ENCODE results near the gene DAB2.

DAB2 gene

GRCh38 chr5:39424736-39425637 lies at the start of gene DAB2:
Gene DAB2 (minus strand): TSS chr5:39424980. CDS start chr5:39394320, 30,660 bp downstream.
- peak; percentile 91 for DNase-seq (ENCODE audit: low spot score)

DNA sequence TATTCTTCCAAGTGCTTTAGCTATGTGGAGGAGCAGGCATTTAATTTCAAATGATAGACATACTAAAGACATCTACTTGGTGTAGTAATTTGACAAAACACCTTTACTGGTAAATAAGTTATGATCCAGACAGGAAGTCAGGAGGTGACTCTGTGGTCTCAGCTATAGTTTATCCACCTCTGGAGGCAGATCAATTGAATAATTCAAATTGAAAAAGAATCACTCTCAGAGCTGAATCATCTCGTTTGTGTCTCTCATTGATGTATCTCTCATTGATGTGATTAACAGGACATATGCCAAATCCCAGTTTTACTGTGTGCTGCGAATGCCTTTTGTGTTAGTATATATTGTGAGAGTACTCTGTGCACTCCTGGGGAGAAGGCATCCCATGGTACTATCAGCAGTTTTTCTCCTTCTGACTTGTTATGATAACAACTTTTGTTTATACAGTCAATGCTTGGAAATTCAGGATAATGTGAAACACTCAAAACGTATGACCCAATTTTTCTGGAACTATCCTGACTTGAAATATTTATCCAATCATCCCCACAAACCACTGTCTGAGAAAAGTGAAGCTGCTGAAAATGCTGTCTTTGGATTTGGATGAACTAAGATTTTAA lies 48.5 kb upstream of the DAB2 start:
- peak; percentile 15 for DNase-seq (ENCODE audit: low spot score)

- no peak for DNase-seq (ENCODE audit: low spot score)
Observed at GRCh38 chr5:39471836-39472508, 47.2 kb upstream of the DAB2 start.

DNA sequence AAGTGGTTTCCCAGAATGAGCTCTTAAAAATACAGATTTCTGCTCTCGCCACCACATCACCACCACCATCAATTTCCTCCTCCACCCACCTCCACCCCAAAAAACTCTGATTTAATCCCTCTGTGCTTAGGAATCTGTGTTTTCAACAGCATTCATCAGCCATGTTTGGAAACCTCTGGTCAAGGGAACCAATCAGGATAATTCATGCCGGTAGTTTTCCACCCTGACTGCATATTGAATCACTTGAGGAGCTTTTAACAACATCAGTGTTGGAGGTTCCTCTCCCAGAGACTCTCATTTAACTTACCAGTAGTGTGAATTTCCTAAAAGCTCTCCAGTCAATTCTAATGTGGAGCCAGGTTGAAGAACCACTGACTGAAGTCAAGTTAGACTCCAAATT lies 46.0 kb upstream of the DAB2 start:
- DNase-seq (ENCODE audit: low spot score), result no peak

- no peak for DNase-seq (ENCODE audit: low spot score)
Observed at GRCh38 chr5:39469777-39470415, 45.1 kb upstream of the DAB2 start.

DNA sequence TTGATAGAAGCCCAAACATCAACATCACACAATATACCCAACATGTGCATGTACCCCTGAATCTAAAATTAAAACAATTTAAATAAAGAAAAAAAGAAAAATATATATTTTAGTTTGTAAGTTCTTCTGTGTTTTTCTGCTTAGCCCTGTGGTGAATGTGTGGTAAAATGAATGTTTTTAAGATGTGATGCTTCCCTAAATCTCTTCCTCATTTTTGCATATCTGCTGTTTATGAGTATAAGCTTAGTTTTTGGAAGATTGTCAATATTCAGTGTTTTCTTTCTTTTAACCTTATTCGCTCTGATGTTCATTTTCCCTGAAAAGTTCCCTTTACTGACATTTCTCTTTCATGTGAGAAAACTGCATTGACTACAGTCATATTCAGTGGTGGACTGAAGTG lies 44.4 kb upstream of the DAB2 start:
- no peak for DNase-seq (ENCODE audit: low spot score)

DNA sequence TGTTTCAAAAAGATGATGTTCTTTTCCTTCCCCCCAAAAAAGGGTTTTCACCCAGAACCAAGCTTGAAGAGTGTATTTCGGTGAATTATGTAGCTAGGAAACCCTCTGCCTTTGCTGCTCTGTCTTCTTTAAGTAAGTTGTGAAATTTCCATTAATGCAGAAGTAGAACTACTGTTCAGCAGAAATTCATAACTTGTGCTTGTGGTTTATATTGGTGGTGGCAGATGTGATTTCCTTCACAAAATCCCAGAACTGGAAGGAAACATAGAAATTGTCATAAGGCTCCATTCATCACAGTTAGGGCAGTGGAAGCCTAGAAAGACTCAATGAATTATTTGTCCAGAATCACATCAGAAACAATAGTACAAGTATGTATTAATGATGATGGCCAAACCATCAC lies 42.1 kb upstream of the DAB2 start:
- no peak for DNase-seq (ENCODE audit: low spot score)

- no peak for DNase-seq (ENCODE audit: low spot score)
Observed at GRCh38 chr5:39465843-39466242, 41.1 kb upstream of the DAB2 start.

- DNase-seq (ENCODE audit: low spot score), result no peak
Observed at GRCh38 chr5:39465097-39465496, 40.3 kb upstream of the DAB2 start.

- peak; percentile 36 for DNase-seq (ENCODE audit: low spot score)
Observed at GRCh38 chr5:39464088-39464487, 39.3 kb upstream of the DAB2 start.

DNA sequence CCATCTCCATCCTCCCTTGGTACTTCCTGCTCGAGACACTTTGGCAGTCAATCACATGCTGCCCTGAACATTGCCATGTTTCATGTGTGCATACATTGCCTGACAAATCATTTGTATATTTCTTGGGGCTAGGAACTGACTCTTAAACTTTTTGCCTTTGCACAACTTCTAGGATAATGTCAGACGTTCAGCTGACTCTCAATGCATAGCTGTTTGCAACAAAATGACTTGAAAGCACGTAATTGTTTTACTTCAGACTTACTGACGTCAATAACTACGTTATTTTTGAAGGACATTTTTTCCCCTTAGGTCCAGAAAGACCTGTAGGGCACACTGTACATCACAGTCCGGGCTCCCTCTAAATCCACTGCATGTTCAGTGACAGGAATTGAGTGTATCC lies 37.4 kb upstream of the DAB2 start:
- no peak for DNase-seq (ENCODE audit: low spot score)

GRCh38 chr5:39461007-39461682 lies 36.4 kb upstream of the DAB2 start:
- DNase-seq (ENCODE audit: low spot score), result no peak

- DNase-seq (ENCODE audit: low spot score), result no peak
Observed at GRCh38 chr5:39459907-39460306, 35.1 kb upstream of the DAB2 start.

DNA sequence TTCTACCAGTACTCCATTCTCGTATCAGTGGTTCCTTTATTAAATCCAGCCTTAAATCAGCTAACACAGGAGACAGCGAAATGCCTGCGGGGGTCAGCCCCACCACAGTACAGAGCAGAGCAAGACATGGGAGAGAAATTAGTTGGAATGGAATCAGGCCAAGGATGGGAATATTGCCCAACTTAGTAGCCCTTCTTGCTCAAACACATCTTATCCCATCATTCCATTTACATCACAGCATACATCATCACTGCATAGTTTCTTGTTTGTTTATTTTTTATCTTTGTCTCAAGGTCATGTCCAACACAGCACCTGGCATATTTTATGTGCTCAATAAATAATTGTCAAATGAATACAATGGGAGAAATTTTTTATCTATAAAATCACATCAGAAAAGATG lies 34.3 kb upstream of the DAB2 start:
- DNase-seq (ENCODE audit: low spot score), result no peak

DNA sequence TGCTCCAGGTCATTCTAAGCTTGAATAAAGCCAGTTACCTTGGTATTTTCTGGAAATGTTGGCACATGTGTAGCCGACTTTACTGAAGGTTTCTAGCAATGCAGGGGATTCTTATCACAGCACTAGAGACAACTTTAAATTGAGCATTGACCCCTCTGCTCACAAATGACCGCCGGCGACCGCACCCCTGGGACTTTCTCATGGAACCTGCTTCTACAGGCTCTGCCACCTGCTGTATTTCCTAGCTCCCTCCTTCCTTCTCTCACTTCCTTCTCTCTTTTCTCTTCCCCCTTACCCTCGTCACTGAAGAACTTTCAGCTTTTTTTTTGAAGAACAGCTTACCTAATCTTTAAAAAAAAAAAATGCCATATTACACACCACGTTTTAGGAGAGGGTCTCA lies 30.9 kb upstream of the DAB2 start:
- no peak for DNase-seq (ENCODE audit: low spot score)

DNA sequence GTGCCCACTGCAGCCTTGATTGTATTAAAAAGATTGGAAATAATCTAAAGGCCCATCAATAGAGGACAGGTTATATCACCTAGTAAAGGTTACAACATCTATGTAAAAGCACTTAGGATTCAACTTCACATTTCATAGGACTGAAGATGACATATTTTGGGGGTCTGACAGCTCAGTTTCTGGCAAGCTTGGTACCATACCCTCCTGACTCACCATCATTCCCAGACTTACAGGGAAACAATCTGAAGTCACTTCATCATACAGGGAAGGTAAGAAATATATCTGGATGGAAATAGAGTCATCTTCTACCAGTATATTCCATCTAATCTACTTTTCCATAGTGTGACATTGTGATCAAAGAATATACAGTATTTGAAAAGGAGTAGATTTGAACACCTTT lies 28.8 kb upstream of the DAB2 start:
- no peak for DNase-seq (ENCODE audit: low spot score)

GRCh38 chr5:39452846-39453245 lies 28.1 kb upstream of the DAB2 start:
- peak; percentile 33 for DNase-seq (ENCODE audit: low spot score)

DNA sequence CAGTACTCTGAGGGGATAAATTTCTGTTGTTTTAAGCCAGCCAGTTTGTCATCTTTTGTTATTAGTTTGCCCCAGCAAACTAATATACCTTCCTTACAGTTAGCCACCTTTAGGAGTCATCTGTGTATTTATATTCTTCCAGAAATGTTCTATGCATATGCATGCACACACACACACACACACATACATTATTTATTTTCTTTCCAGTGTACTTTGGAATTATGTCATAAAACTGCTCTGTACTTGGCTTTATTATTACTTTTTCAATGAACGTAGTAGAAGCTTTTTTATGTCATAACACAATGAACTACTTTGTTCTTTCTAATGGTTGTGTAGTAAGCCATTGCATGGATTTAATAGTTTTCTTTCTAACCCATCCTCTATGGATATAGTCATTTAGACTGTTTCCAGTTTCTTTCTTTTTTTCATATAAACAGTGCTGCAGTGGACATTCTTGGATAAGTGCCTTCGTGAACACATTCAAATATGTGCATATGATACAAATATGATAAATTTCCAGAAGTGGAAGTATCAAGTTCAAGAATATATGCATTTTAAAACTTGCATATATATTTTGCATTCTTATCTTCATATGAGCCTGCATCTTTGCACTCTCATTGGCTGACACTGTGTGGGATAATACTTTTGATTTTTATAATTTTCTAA lies 26.6 kb upstream of the DAB2 start:
- DNase-seq (ENCODE audit: low spot score), result no peak

DNA sequence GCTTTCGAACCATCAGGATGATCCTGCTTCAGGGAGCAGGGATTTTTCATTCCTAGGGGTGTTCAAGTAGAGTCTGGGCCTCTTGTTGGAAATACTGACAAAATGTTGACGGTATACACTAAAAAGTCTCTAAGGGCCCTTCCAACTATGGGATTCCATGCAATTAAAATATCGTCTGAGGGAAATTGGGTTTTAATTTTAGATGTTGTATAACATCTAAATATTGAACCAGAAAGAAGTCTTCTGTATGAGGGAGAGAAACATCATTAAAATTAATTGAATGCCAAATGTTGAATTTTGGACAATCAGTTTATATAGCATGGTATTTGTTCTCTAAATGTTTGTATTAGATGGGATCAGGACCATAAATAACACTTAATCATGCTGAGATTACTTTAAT lies 25.7 kb upstream of the DAB2 start:
- DNase-seq (ENCODE audit: low spot score), result no peak

- DNase-seq (ENCODE audit: low spot score), result no peak
Observed at GRCh38 chr5:39449591-39449990, 24.8 kb upstream of the DAB2 start.

- no peak for DNase-seq (ENCODE audit: low spot score)
Observed at GRCh38 chr5:39448506-39449128, 23.8 kb upstream of the DAB2 start.

Measured in GM03348 (cell line).